T1000 (cell line): ENCODE results near the gene BRSK1.

ENCODE experiments used
- DNase-seq: peaks from one replicate; lab custom pipeline; 2025; ENCODE audit warnings: mixed read lengths; lab: John Stamatoyannopoulos, UW

BRSK1 gene

GRCh38 chr19:55273978-55274707 lies 9.7 kb upstream of the BRSK1 start:
- no peak for DNase-seq

- DNase-seq: no peak
These were observed 7.7 kb upstream of the BRSK1 start for GRCh38 chr19:55275851-55276719.

GRCh38 chr19:55276720-55277430 lies 6.9 kb upstream of the BRSK1 start:
- no peak for DNase-seq

GRCh38 chr19:55277494-55277893 lies 6.3 kb upstream of the BRSK1 start:
- DNase-seq: no peak

- no peak for DNase-seq
These were observed 5.2 kb upstream of the BRSK1 start for GRCh38 chr19:55278391-55279135.

- DNase-seq: no peak
These were observed 4.5 kb upstream of the BRSK1 start for GRCh38 chr19:55279340-55279739.

- peak; percentile 94 for DNase-seq
These were observed 3.8 kb upstream of the BRSK1 start, which contains the start of gene HSPBP1 for GRCh38 chr19:55279770-55280643. Gene HSPBP1 (minus strand): TSS chr19:55280110. CDS start chr19:55279608, 502 bp downstream.

GRCh38 chr19:55284405-55285058 lies 735 bp downstream of the BRSK1 start:
- DNase-seq: no peak

GRCh38 chr19:55285229-55285890 lies 1.6 kb downstream of the BRSK1 start:
- no peak for DNase-seq

GRCh38 chr19:55287361-55288079 lies 3.7 kb downstream of the BRSK1 start:
- no peak for DNase-seq

GRCh38 chr19:55289117-55289796 lies 5.5 kb downstream of the BRSK1 start:
- DNase-seq: no peak

GRCh38 chr19:55297267-55297666 lies 13.5 kb downstream of the BRSK1 start:
- DNase-seq: no peak

- no peak for DNase-seq
These were observed 16.2 kb downstream of the BRSK1 start for GRCh38 chr19:55299991-55300390.

GRCh38 chr19:55300886-55301458 lies 17.2 kb downstream of the BRSK1 start:
- DNase-seq: no peak

- peak; percentile 81 for DNase-seq
These were observed 17.9 kb downstream of the BRSK1 start for GRCh38 chr19:55301459-55302317.

GRCh38 chr19:55302318-55302703 lies 18.5 kb downstream of the BRSK1 start:
- DNase-seq: no peak

GRCh38 chr19:55303477-55303876 lies 19.7 kb downstream of the BRSK1 start:
- DNase-seq: no peak
